Measurements from ENCODE around the gene NLRP4. TPM values are rescaled to one million over a fixed set of nuclear protein-coding genes. Genes with fewer than 3 reads are reported as not detected.

NLRP4 gene
- total RNA-seq, result not detected in 2 replicates

DNA sequence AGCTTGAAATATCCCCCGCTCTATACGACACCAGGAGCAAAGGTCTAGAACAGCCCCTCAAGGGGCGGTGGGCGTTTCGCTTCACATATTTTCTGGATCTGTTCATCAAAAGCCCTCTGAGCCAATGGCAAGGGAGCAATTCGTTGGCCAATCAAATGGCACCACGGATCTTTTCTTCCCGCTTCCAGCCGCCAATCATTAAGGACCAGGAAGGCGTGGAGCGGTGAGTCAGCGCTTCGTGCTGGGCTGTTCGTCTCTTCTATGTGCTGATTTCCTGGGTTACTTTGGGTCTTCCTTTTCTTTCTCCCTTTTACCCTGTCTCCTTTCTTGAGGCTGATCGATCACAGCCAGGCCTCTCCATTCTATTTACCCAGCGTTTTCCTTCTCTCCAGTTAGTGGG lies at the start of gene NLRP4:
NLRP4 (plus strand) TSS at position 201 of the 400 bp plus-strand sequence. CDS start 15,541 bp downstream, outside the sequence.

DNA sequence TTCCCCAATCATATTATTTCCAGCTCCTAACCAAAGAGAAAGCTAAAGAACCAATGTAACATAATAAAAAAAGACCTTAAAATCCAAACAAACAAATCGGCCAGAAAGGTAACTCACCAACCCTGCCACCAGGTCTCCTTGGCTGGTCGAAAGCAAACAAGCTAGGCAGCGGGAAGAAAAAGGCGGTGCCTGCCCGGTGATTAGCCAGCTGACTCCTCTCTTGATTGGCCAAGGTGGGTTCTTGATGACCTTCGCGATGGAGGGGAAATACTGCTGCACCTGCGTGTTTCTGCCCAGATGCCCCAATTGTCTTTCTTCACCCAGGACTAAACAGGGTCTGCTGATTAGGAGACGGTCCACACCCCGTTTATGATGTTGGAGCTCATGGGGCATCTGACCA lies 4.5 kb upstream of the NLRP4 start, which contains the start of gene NLRP11:
NLRP11 (minus strand) TSS at position 154 of the 400 bp plus-strand sequence. CDS start 13,825 bp downstream, outside the sequence.

Other genes with a start within 250 kb of the NLRP4 start
- gene FIZ1, start 237.0 kb upstream of the NLRP4 start, total RNA-seq, result 6.0 and 8.5 TPM in 2 replicates
- gene ZNF524, start 236.3 kb upstream of the NLRP4 start, total RNA-seq, result 18.4 and 25.5 TPM in 2 replicates
- gene ZNF865, start 230.9 kb upstream of the NLRP4 start, total RNA-seq, result 4.6 and 12.7 TPM in 2 replicates
- gene ZNF784, start 212.0 kb upstream of the NLRP4 start, total RNA-seq, result 3.7 and 6.7 TPM in 2 replicates
- 24.8 and 59.3 TPM in 2 replicates for gene ZNF580, start 195.5 kb upstream of the NLRP4 start, total RNA-seq
- 23.1 and 60.6 TPM in 2 replicates for gene ZNF581, start 192.9 kb upstream of the NLRP4 start, total RNA-seq
- gene CCDC106, start 188.3 kb upstream of the NLRP4 start, total RNA-seq, result 10.6 and 30.8 TPM in 2 replicates
- 113 and 234 TPM in 2 replicates for gene U2AF2, start 181.5 kb upstream of the NLRP4 start, total RNA-seq
- 112 and 155 TPM in 2 replicates for gene EPN1, start 161.3 kb upstream of the NLRP4 start, total RNA-seq
- gene NLRP9, start 98.1 kb upstream of the NLRP4 start, total RNA-seq, result not detected in 2 replicates
- not detected in 2 replicates for gene RFPL4A, start 77.4 kb upstream of the NLRP4 start, total RNA-seq
- gene RFPL4AL1, start 67.4 kb upstream of the NLRP4 start, total RNA-seq, result not detected in 2 replicates
- gene NLRP11, start 4.5 kb upstream of the NLRP4 start, total RNA-seq, result not detected in 2 replicates
- not detected in 2 replicates for gene NLRP13, start 95.8 kb downstream of the NLRP4 start, total RNA-seq
- not detected in 2 replicates for gene NLRP8, start 111.3 kb downstream of the NLRP4 start, total RNA-seq
- not detected in 2 replicates for gene NLRP5, start 150.2 kb downstream of the NLRP4 start, total RNA-seq